Daoy (cell line): ENCODE data around the gene NPHS1. TPM values are rescaled to one million over a fixed set of nuclear protein-coding genes. Genes with fewer than 3 reads are reported as not detected.

ENCODE experiments used
- DNase-seq: peaks from one replicate; pipeline ENCODE4 v3.0.0-alpha.2; 2015; ENCODE audit warnings: low read depth
- total RNA-seq: library from RNA; depleted of rRNA; stranded (reverse); fragments of >200 nt; shearing (Covaris generic); gene quantifications from 2 replicates; pipeline ENCODE4 v1.2.3, GENCODE V29; 2014

Gene NPHS1
- total RNA-seq, 1 experiment from 2014 or later, result not detected

DNA sequence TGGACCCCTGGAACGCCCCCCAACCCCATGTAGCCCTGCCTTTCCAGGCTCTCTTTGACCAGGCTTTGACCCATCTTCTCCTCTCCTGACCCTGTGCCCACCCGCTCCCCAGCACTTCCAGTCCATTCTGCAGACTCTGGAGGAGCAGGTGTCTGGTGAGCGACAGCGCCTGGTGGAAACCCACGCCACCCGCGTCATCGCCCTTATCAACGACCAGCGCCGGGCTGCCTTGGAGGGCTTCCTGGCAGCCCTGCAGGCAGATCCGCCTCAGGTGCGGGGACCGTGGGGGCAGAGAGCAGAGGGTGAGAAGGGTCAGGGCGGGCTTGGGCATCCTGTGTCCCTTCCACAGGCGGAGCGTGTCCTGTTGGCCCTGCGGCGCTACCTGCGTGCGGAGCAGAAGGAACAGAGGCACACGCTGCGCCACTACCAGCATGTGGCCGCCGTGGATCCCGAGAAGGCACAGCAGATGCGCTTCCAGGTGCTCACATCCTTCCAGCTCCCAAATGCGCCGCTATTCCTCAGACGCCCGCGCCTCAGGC is 22.2 kb upstream of the NPHS1 start:
- DNase-seq, result no peak

DNA sequence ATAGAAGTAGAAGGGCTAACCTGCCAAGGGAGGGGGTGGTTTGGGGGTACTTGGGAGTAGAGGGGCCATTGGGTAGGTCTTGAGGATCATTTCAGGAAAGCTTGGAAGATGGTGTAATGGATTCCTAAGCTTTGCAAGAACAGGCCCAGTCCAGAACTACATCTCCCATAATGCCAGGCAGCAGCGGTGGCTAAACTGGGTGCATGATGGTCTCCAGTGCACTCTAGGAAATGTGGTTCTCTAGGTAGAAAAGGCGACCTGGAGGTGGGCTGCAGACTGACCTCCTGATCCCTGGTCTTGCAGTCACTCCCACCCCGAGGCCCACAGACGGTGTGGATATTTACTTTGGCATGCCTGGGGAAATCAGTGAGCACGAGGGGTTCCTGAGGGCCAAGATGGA is 19.9 kb upstream of the NPHS1 start:
- DNase-seq, result no peak

DNA sequence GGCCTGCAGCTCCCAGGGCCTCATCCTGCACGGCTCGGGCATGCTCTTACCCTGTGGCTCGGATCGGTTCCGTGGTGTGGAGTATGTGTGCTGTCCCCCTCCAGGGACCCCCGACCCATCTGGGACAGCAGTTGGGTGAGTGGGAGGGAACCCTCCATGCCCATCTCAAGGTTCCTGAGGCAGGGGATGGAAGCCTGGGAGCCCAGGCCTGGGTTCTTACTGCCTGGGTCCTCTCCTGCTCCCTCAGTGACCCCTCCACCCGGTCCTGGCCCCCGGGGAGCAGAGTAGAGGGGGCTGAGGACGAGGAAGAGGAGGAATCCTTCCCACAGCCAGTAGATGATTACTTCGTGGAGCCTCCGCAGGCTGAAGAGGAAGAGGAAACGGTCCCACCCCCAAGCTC is 19.3 kb upstream of the NPHS1 start:
- DNase-seq, result no peak

DNA sequence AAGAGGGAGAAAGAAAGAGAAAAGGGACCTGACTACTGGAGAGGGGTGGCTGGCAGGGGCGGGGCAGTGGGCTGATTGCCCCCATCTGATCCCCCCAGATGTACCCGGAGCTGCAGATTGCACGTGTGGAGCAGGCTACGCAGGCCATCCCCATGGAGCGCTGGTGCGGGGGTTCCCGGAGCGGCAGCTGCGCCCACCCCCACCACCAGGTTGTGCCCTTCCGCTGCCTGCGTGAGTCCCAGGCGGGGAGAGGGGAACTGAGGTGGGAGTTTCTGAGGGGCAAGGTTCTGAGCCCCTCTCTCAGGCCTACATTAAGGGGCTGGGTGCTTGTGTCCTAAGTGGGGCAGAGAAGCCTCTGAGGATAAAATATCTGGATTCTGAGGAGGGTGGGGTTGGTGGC is 18.5 kb upstream of the NPHS1 start:
- no peak for DNase-seq

DNA sequence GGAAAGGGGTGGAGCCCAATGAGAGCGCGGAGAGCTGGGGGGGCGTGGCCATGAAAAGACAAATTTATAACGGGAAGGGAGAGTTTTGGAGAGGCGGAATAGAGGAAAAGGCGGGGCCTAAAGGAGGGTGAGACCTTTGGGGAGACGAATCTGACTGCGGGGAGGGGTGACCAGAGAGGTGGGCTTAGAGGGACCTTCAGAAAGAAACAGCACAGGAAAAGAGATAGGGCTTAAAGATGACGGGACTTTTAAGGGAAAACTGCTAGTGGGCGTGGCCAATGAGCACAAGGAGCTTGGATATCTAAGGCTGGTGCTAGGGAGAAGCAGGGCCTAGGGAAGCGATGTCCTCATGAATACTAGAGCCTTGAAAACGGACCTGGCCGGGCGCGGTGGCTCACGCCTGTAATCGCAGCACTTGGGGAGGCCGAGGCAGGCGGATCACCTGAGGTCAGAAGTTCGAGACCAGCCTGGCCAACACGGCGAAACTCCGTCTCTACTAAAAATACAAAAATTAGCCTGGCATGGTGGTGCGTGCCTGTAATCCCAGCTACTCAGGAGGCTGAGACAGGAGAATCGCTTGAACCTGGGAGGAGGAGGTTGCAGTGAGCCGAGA is 17.9 kb upstream of the NPHS1 start:
- peak; percentile 82 for DNase-seq

DNA sequence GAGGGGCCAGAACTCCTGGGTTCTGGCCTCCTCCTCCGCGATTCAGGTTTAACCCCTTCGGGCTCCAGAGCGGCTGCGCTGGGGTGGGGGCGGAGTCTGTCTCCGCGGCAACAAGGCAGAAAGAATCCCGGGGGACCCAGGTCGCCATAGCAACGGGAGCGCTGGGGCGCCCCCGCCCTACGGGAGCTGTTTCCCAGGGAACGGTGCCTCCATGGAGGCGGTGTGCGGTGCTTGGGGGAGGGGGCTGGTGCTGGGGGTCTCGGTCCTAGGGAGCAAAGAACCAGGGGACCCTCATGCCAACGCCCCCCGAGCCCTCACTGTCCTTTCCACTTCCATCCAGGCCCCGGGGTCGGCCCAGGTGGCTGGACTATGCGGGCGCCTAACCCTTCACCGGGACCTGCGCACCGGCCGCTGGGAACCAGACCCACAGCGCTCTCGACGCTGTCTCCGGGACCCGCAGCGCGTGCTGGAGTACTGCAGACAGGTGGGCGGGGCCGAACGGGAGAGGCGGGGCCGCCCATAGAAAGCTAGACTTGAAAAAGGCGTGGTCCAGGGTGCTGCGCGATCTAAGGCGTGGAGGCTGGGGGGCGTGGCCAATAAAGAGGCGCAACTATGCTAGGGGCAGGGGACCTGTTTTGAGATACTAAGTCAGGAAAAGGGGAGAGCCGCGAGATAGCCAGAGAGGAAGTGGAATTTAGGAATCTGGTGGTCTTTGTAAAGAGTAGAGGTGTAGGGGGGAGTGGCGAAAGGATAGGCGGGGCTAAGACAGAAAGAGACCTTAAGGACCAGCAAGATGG is 17.2 kb upstream of the NPHS1 start:
- peak; percentile 93 for DNase-seq

DNA sequence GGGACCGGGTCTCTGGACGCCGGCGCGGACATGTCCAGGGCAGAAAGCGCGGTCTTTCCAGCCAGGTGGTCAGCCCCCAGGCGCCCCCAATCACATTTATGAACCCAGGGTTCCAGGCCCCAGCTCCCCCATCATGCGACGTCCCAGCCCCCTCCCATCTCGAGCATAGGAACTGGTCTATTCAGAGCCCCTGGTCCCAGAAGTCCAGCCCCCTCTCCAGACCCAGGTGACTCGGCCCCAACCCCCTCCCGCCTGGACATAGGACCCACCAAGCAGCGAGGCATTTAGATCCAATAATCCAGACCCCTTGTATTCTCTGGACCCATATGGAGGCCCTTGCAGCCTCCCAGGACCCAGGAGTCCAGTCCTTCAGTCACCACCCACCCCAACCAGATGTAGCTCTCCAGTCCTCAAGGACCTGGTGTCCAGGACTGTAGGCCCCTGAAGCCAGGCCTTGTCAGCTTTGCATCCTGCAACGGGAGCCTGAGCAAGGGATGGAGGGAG is 16.6 kb upstream of the NPHS1 start:
- DNase-seq, result no peak

DNA sequence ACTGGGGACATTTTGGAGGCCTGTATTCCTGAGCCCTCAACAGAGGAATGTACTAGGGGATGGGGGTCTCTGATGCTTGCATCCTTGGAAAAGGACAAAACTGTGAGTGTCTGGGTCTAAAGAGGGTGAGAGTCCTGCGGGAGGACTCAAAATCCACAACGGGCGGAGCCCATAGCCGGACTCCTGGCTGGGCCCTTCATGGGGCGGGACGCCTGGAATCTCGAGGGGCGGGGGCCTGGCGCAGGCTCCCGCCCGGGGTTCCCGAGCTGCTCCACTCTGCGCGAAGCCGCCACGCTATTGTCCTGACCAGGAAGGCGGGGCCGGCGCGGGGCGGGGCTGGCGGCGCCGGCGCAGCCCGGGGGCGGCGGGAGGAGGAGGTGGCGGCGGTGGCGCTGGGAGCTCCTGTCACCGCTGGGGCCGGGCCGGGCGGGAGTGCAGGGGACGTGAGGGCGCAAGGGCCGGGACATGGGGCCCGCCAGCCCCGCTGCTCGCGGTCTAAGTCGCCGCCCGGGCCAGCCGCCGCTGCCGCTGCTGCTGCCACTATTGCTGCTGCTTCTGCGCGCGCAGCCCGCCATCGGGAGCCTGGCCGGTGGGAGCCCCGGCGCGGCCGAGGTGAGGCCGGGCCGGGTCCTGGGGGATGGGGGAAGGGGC is 16.0 kb upstream of the NPHS1 start, which contains the start of gene APLP1:
Gene APLP1, plus strand, starts transcription at position 403 of the 651 bp plus-strand sequence. Its CDS starts 63 bp downstream, at position 466.
- peak; percentile 64 for DNase-seq

DNA sequence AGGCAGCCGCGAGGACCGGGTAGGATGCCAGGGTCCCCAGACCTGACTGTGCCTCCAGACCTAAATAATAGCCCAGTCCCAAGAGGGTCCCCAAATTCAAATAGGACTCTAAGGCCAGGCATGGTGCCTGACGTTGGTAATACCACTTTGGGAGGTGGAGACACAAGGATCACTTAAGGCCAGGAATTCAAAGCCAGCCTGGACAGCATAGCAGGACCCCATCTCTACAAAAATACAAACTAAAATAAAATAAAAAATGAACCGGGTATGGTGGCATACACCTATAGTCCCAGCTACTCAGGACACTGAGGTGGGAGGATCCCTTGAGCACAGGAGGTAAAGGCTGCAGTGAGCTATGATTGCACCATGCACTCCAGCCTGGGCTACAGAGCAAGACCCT is 10.7 kb upstream of the NPHS1 start:
- no peak for DNase-seq

DNA sequence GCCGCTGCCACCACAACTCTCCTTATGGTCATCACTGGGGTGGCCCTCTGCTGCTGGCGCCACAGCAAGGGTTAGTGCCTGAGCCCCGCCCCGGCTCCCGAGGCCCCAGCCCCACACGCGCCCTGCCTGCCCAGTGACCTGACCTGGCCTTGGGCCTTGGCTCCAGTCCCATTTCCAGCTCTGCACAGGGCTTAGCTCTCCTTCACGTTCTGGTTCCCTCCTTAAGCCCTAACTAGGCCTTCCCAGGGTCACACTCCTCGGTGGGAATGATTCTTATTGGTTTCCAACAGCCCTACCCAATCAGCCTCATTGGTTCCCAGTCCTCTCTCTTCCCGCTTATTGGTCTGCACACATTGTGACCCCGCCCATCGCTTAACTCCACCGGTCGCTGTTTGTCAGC is 10.2 kb upstream of the NPHS1 start:
- no peak for DNase-seq

DNA sequence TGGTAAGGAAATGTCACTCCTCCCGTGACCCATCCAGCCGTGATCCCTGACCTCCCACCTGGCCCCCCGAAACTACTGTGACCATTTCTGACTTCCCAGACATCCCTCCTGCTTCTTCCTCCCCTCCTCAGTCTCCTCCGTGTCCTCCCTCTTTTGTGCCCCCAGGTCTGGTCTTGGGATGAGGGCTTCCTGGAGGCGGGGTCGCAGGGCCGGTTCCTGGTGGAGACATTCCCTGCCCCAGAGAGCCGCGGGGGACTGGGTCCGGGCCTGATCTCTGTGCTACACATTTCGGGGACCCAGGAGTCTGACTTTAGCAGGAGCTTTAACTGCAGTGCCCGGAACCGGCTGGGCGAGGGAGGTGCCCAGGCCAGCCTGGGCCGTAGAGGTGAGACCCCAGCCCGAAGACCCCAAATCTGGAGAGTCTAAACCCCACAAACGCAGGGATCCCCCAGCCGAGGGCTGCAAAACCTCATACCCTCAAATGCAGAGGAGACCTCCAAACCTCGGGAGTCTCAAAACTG is 9.4 kb upstream of the NPHS1 start:
- no peak for DNase-seq

DNA sequence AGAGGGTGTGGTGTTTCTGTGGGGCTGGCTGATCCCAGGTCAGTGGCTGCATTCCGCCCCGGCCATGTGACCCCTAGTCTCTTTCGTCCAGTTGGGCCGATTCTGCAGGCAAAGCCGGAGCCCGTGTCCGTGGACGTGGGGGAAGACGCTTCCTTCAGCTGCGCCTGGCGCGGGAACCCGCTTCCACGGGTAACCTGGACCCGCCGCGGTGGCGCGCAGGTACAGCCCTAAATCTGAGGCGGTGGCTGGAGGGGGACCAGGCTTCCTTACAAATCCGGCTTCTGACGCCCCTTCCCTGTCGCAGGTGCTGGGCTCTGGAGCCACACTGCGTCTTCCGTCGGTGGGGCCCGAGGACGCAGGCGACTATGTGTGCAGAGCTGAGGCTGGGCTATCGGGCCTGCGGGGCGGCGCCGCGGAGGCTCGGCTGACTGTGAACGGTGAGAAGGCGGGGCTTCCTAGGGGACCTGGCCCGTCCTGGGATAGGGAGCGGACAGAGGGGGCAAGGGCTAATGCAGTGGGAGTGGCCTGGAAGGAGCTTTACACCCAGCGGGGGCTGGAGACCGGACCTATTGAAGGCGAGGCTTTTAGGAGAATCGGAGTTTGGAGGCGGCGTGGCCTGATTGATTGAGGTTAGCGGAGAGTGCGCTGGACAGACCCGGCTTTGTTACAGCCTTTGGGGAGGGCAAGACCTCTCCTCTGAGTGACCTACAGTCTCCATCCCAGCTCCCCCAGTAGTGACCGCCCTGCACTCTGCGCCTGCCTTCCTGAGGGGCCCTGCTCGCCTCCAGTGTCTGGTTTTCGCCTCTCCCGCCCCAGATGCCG is 8.7 kb upstream of the NPHS1 start:
- no peak for DNase-seq

DNA sequence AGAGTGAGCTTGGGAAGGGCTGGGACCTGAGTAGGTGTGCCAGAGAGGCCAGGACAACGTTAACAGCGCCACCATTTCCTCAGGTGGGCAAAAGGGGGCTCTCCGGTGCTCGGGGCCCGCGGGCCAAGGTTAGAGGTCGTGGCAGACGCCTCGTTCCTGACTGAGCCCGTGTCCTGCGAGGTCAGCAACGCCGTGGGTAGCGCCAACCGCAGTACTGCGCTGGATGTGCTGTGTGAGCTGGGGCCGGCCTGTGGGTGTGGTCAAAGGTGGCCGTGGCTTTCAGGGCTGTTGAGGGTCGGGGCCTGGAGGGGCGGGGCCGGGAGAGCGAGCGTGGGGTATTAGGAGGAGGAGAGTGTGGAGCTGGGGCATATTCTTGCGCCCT is 8.1 kb upstream of the NPHS1 start:
- no peak for DNase-seq

DNA sequence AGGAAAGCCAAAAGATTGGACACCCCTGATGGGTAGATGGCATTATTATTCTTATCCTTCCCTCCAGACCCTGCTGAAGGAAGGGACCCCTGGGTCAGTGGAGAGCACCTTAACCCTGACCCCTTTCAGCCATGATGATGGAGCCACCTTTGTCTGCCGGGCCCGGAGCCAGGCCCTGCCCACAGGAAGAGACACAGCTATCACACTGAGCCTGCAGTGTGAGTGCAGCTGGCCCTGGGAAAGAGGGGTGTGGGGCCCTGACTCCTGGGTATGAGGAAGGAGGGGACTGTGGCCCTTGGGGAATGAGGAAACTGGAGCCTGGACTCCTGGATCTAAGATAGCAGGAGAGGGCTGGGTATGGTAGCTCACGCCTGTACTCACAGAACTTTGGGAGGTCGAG is 7.1 kb upstream of the NPHS1 start:
- DNase-seq, result no peak

DNA sequence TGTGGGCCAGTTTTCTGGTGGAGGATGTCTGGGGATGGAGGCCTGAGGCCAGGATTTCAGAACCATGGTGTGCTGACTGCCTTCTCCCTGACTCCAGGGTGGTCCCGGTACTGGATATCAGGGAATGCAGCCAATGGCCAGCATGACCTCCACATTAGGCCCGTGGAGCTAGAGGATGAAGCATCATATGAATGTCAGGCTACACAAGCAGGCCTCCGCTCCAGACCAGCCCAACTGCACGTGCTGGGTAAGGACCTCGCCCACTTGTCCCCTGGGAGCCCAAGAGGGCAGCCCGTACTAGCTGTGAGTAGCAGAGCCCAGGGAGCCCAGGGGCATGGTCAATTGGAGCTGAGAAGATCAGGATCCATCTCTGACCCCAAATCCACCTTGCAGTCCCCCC is 6.0 kb upstream of the NPHS1 start:
- no peak for DNase-seq

DNA sequence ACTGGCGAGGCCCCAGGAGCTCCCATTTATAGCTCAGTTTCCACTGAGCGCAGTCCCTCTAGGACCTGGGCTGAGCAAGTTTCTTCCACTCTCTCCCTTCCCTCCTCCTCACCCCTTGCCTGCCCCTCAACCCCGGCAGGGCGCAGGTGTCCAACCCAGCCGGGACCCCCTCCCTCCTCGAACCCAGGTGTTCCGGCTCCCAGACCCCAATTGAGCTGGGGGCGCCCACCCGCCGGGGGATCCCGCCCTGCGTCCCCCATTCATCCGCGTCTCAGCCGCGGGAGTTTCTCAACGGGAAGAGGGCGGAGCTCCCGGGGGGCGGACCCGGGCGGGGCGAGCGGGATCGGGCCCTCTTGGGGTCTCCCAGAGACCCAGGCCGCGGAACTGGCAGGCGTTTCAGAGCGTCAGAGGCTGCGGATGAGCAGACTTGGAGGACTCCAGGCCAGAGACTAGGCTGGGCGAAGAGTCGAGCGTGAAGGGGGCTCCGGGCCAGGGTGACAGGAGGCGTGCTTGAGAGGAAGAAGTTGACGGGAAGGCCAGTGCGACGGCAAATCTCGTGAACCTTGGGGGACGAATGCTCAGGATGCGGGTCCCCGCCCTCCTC is 4.3 kb upstream of the NPHS1 start, which contains the start of gene KIRREL2:
Gene KIRREL2, plus strand, starts transcription at position 366 of the 604 bp plus-strand sequence. Its CDS starts 209 bp downstream, at position 575.
- peak; percentile 38 for DNase-seq

DNA sequence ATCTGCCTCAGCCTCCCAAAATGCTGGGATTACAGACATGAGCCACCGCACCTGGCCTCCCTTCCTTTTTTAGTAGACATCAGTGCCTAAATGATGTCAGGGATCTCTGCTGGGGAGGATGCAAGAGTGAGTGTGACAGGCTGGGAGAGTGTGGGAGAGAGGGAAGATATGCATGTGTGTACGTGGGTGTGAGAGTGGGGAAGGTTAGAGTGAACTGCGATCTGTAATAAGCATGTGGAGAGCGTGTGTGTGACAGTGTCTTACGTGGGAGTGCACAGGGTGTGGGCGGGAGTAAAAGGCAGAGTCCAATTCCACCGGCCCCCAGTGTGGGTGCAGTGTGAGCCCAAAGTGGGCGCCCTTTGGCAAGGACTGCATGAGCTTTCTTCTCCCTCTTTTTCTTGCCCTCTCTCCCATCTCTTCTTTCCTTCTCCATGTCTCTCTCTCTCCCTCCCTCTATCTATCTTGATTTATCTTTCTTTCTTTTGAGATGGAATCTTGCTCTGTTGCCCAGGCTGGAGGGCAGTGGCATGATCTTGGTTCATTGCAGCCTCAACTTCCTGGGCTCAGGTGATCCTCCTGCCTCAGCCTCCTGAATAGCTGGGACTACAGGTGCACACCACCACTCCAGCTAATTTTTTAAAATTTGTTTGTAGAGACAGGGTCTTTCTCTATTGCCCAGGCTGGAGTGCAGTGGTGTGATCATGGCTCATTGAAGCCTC is 893 bp upstream of the NPHS1 start:
- DNase-seq, result no peak

DNA sequence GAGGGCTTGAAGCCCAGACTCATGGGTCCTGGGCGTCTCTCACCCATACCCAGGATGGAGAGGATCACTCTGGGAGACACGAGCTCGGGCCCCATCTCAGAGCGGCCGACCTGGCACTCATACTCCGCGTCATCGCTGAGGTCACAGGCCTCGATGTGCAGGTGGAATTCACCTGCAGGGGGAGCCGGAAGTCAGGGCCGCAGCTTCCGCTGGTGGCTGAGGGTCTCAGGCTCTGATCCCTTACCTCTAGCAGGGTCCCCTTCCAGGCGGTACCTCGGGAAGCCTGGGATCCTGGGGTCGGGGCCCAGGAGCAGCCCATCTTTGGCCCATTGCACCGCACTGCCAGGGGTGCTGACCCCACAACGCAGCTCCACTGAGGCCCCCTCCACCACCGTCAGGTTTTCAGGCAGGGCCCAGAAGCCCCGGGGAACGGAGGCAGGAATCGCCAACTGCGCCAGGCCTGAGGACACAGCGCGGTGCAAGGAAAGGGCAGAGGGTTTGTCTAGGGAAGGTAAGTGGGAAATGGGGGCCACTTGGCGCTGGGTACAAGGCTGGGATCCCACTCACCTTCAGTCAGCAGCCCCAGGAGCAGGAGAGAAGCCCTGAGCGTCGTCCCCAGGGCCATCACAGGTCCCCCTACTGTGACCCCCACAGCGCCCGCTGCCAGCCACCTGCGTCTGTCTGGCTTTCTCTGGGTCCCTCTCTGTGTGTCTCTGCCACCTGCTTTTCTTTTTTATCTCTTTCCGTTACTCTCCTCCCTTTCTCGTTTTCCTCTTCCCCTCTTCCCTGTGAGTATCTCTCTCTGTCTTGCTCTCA is 883 bp downstream of the NPHS1 start:
- no peak for DNase-seq

DNA sequence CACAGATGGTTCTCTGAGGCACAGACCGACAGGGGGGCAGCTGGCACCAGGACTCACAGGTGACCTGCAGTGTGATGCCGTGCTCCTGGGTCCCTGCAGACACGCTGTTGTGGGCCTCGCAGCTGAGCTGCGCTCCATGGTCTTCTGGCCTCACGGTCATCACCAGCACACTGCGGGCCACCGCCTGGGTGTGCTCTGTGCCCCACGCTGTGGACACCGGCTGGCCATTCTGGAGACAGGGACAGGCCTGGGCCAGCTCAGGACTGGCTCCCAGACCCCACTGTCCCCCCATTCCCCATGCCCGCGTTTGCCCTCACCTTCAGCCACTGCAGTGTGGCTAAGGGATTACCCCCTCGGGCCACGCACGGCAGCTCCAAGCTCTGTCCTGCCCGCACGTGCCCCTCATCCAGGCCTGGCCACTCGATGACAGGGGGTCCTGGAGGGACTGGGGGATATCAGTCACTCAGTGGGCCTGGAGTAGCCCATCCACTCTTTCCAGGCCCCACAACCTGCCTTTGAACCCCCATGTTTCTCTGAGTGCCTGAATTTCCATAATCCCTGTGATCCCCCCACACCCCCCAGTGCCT is 3.3 kb downstream of the NPHS1 start:
- DNase-seq, result no peak
